IPS DF 6.9 (cell line): Measurements from ENCODE around the gene OR9G1.

ENCODE experiments used
- DNase-seq: peaks from one replicate; pipeline ENCODE4 v3.0.0-alpha.2; 2013; ENCODE audit warnings: low read depth, low spot score
- H3K27ac ChIP-seq: one replicate; pipeline ENCODE4 v1.5.1; 2013; ENCODE audit warnings: low read length, control low read depth
- H3K27me3 ChIP-seq: 2 replicates; pipeline ENCODE4 v1.6.1; 2013; ENCODE audit warnings: mild to moderate bottlenecking, low read length; ENCODE audit not compliant: control insufficient read depth, insufficient read depth
- H3K36me3 ChIP-seq: 2 replicates; pipeline ENCODE4 v1.6.1; 2013; ENCODE audit warnings: low read length; ENCODE audit not compliant: control insufficient read depth, insufficient read depth
- H3K4me1 ChIP-seq: 2 replicates; pipeline ENCODE4 v1.6.1; 2013; ENCODE audit warnings: low read length; ENCODE audit not compliant: control insufficient read depth, insufficient read depth
- H3K4me3 ChIP-seq: 2 replicates; pipeline ENCODE4 v1.5.1; 2013; ENCODE audit warnings: mild to moderate bottlenecking, low read length
- H3K9me3 ChIP-seq: 2 replicates; pipeline ENCODE4 v1.6.1; 2013; ENCODE audit warnings: low read length, inconsistent platforms; ENCODE audit not compliant: control insufficient read depth, insufficient read depth
- WGBS: extraction: QIAGEN DNeasy Blood & Tissue Kit; methylation state at CpG from one replicate; pipeline ENCODE4 v1.1.7; 2013; ENCODE audit warnings: mixed read lengths, missing lambda C conversion rate; ENCODE audit not compliant: insufficient read length, insufficient coverage; 5-methylcytosine and 5-hydroxymethylcytosine counted together

The OR9G1 gene

GRCh38 chr11:56706486-56706885 lies 7.6 kb downstream of the OR9G1 start:
- no peak for DNase-seq
- Histone ChIP-seq H3K27ac (no peak overlapping the region), H3K4me1 (no peaks in the 10 kb centered on the region), H3K27me3 (no peaks in the 10 kb centered on the region), H3K4me3 (no peak overlapping the region), H3K9me3 (no peaks in the 10 kb centered on the region), H3K36me3 (no peaks in the 10 kb centered on the region)
- WGBS = no CpG with 5 or more reads among the region's 2 CpGs

DNA sequence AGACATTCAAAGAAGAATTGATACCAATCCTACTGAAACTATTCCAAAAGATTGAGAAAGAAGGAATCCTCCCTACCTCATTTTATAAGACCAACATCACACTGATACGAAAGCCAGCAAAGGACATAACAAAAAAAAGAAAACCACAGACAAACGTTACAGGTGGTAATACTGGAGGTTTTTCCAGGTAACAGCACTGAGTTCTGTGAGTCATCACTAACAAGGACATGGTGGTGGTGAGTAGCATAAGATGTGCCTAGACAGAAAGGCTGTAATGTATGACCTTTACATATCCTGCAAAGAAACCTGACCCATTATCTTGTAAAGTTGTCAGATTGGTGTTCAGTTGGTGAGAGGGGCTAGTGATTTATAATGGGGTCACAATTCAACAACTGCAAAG lies 15.3 kb downstream of the OR9G1 start:
- Histone ChIP-seq H3K9me3 (no peaks in the 10 kb centered on the region), H3K36me3 (no peaks in the 10 kb centered on the region), H3K4me1 (no peaks in the 10 kb centered on the region), H3K27ac (no peak overlapping the region), H3K27me3 (no peaks in the 10 kb centered on the region), H3K4me3 (no peak overlapping the region)
- WGBS = no CpG with 5 or more reads among the region's 2 CpGs
- DNase-seq = no peak

DNA sequence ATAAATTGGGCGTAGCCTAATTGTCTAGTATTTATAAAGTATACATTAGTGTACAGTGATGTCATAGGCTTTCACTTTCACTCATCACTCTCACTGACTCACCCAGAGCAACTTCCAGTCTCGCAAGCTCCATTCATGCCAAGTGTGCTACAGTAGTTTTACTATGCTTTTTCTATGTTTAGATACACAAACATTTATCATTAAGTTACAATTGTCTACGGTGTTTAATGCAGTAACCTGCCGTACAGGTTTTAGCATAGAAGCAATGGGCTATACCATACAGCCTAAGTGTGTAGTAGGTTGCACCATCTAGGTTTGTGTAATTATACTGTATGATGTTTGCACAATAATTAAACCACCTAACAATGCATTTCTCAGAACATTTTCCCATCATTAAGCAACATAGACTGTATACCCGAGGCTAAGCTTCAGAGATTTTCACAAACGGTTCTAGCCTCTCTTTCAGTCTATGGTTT lies 17.5 kb downstream of the OR9G1 start:
- Histone ChIP-seq H3K27ac (no peak overlapping the region), H3K36me3 (no peaks in the 10 kb centered on the region), H3K4me3 (no peak overlapping the region), H3K4me1 (no peaks in the 10 kb centered on the region), H3K27me3 (no peaks in the 10 kb centered on the region), H3K9me3 (no peaks in the 10 kb centered on the region)
- DNase-seq = no peak
- 100% methylated on average over 1 of the region's 6 CpGs for WGBS

GRCh38 chr11:56720513-56720912 lies 21.6 kb downstream of the OR9G1 start:
- no CpG with 5 or more reads among the region's 4 CpGs for WGBS
- Histone ChIP-seq H3K36me3 (no peaks in the 10 kb centered on the region), H3K9me3 (no peaks in the 10 kb centered on the region), H3K27ac (no peak overlapping the region), H3K27me3 (no peaks in the 10 kb centered on the region), H3K4me1 (no peaks in the 10 kb centered on the region), H3K4me3 (no peak overlapping the region)
- DNase-seq = no peak

DNA sequence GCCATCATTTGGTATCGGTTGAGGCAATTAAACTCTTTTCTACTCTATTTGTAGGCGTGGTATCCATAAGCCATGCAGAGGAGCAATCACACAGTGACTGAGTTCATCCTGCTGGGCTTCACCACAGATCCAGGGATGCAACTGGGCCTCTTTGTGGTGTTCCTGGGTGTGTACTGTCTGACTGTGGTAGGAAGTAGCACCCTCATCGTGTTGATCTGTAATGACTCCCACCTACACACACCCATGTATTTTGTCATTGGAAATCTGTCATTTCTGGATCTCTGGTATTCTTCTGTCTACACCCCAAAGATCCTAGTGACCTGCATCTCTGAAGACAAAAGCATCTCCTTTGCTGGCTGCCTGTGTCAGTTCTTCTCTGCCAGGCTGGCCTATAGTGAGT lies 41.2 kb downstream of the OR9G1 start:
- H3K27ac ChIP-seq = no peak overlapping the region
- no peaks in the 10 kb centered on the region for H3K36me3 ChIP-seq
- H3K27me3 ChIP-seq = no peaks in the 10 kb centered on the region
- no peak overlapping the region for H3K4me3 ChIP-seq
- no peaks in the 10 kb centered on the region for H3K9me3 ChIP-seq
- H3K4me1 ChIP-seq = no peaks in the 10 kb centered on the region
- WGBS = no CpG with 5 or more reads among the region's 3 CpGs
- DNase-seq = no peak

DNA sequence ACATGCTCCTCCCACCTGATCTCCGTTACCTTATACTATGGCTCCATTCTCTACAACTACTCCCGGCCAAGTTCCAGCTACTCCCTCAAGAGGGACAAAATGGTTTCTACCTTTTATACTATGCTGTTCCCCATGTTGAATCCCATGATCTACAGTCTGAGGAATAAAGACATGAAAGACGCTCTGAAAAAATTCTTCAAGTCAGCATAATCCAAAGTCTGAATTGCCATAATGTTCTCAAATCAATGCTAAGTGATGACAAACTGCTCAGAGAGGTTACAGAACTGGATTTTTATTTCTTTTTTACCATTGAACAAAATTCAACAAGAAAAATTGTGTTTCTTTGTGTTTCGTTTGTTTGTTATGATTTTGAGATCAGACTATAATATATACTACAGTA lies 42.0 kb downstream of the OR9G1 start:
- no peak overlapping the region for H3K27ac ChIP-seq
- H3K9me3 ChIP-seq = no peaks in the 10 kb centered on the region
- H3K4me1 ChIP-seq = no peaks in the 10 kb centered on the region
- no peaks in the 10 kb centered on the region for H3K27me3 ChIP-seq
- H3K4me3 ChIP-seq = no peak overlapping the region
- WGBS = no CpG with 5 or more reads among the region's 4 CpGs
- no peaks in the 10 kb centered on the region for H3K36me3 ChIP-seq
- no peak for DNase-seq

DNA sequence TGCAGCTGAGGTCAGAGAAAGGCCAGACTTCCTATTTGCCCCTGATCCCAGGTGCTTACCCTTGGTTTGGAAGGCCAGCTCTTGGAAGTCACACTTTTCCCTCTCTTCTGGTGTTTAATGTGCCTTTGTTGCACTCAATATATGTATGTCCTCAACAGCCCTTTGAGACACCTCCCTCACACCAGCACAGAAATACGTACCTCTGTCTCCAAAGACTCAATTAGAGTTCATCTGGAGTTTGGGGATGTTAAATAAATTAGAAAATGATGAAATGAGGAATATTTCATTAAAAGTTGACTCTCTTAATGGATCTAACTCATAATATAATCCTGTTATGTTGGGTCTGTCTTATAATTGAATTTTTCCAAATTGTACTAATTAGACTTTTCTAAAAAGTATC lies 49.7 kb downstream of the OR9G1 start, which contains the start of gene OR9G4:
Gene OR9G4 (minus strand): TSS at position 101 of the 400 bp plus-strand sequence. CDS start 4,931 bp downstream, outside the sequence.
- H3K27me3 ChIP-seq = no peaks in the 10 kb centered on the region
- no peaks in the 10 kb centered on the region for H3K36me3 ChIP-seq
- H3K4me3 ChIP-seq = no peak within 1 kb of the TSS
- no peaks in the 10 kb centered on the region for H3K4me1 ChIP-seq
- WGBS = no CpG with 5 or more reads among the region's 1 CpG
- H3K27ac ChIP-seq = no peak within 1 kb of the TSS
- DNase-seq = no peak
- H3K9me3 ChIP-seq = no peaks in the 10 kb centered on the region

GRCh38 chr11:56750190-56750589 lies 51.3 kb downstream of the OR9G1 start:
- H3K36me3 ChIP-seq = no peaks in the 10 kb centered on the region
- no peak overlapping the region for H3K27ac ChIP-seq
- H3K27me3 ChIP-seq = no peaks in the 10 kb centered on the region
- DNase-seq = no peak
- H3K4me3 ChIP-seq = no peak overlapping the region
- no peaks in the 10 kb centered on the region for H3K4me1 ChIP-seq
- H3K9me3 ChIP-seq = no peaks in the 10 kb centered on the region
- no CpG with 5 or more reads among the region's 5 CpGs for WGBS

DNA sequence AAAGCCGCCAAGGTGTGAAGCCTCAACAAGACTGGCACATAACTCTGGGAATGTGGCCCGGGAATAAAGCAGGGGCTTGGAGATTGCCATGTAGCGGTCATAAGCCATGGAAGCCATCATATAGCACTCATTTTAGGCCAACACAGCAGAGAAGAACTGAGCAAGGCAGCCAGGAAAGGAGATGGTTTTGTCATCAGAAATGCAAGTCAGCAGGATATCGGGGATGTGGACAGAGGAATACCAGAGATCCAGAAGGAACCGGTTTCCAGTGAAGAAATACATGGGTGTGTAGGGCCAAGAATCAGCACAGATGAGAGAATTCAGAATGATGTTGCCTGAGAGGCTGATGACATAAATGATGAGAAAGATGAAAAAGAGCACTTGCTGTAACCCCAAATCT lies 52.6 kb downstream of the OR9G1 start:
- Histone ChIP-seq H3K4me1 (no peaks in the 10 kb centered on the region), H3K27ac (no peak overlapping the region), H3K36me3 (no peaks in the 10 kb centered on the region), H3K27me3 (no peaks in the 10 kb centered on the region), H3K4me3 (no peak overlapping the region), H3K9me3 (no peaks in the 10 kb centered on the region)
- no peak for DNase-seq
- no CpG with 5 or more reads among the region's 5 CpGs for WGBS
